Measurements from ENCODE around the gene PTPRN2.

DNA sequence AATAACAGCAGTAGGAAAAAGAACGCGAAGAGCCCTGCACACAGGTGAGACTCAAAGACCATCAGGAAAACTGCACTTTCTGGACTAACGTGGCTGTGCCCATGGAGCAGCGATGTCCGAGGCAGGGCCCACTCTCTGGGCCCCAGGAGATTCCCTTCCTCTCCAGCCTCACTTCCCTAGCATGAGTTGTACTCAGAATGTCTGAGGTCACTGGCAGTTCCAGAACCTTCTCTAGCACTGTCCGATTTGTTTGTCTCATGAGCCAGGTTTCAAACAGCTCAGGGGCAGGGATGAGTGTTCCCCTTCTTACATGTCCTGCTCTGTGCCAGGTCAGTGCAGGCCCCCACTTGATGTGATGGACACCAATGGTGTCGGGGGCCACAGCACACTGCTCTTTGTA lies 484.2 kb downstream of the PTPRN2 start:
- TF ChIP-seq POLR2A (IDR thresholded peaks at IDR 0.05; ENCODE audit: low read depth, low read length), result no peak
- TF ChIP-seq, protein P1, sequence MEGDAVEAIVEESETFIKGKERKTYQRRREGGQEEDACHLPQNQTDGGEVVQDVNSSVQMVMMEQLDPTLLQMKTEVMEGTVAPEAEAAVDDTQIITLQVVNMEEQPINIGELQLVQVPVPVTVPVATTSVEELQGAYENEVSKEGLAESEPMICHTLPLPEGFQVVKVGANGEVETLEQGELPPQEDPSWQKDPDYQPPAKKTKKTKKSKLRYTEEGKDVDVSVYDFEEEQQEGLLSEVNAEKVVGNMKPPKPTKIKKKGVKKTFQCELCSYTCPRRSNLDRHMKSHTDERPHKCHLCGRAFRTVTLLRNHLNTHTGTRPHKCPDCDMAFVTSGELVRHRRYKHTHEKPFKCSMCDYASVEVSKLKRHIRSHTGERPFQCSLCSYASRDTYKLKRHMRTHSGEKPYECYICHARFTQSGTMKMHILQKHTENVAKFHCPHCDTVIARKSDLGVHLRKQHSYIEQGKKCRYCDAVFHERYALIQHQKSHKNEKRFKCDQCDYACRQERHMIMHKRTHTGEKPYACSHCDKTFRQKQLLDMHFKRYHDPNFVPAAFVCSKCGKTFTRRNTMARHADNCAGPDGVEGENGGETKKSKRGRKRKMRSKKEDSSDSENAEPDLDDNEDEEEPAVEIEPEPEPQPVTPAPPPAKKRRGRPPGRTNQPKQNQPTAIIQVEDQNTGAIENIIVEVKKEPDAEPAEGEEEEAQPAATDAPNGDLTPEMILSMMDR (IDR thresholded peaks at IDR 0.05; ENCODE audit: extremely low read depth in 1 of 2, insufficient read depth in 1 of 2, low read depth in 1 of 2, low read length in 2 of 2), result no peak
- no peak for TF ChIP-seq MYC (IDR thresholded peaks at IDR 0.05; ENCODE audit: low read depth, low read length)
- TF ChIP-seq POLR2AphosphoS5 (IDR thresholded peaks at IDR 0.05; ENCODE audit: insufficient read depth, low read depth, low read length), result no peak
- TF ChIP-seq, protein P2, sequence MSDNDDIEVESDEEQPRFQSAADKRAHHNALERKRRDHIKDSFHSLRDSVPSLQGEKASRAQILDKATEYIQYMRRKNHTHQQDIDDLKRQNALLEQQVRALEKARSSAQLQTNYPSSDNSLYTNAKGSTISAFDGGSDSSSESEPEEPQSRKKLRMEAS (IDR thresholded peaks at IDR 0.05; ENCODE audit: insufficient read depth, insufficient read length), result no peak
- no peak for TF ChIP-seq EZH2 (IDR thresholded peaks at IDR 0.05; ENCODE audit: borderline replicate concordance, low read depth, low read length, severe bottlenecking)
- TF ChIP-seq FOS (IDR thresholded peaks at IDR 0.05; ENCODE audit: borderline replicate concordance, insufficient read depth, low read length), result no peak
- TF ChIP-seq GATA2 (IDR thresholded peaks at IDR 0.05; ENCODE audit: insufficient read depth, insufficient read length, low read depth, low read length), result no peak

All from endothelial cell of umbilical vein (primary cell).